GM12878 (cell line): ENCODE data around the gene TAOK2. TPM values are rescaled to one million over a fixed set of nuclear protein-coding genes. Genes with fewer than 3 reads are reported as not detected.

Experiments used
- ATF2 ChIP-seq: IDR thresholded peaks from 2 replicates; pipeline ENCODE4 v1.6.1; 2012; ENCODE audit warnings: low read length, inconsistent platforms
- CEBPB ChIP-seq, 2 experiments: fragments of 150-350 bp in 1 of 2; IDR thresholded peaks; 2 replicates each; pipeline ENCODE4 v1.6.1; 2012 to 2014; ENCODE audit warnings: low read depth in 2 of 2, low read length in 2 of 2, borderline replicate concordance in 1 of 2, inconsistent platforms in 1 of 2
- CEBPZ ChIP-seq: fragments of 150-350 bp; IDR thresholded peaks from 2 replicates; pipeline ENCODE4 v1.6.1; 2016; ENCODE audit warnings: low read depth, low read length
- CREM ChIP-seq: IDR thresholded peaks from 2 replicates; pipeline ENCODE4 v1.6.1; 2014; ENCODE audit warnings: antibody characterized with exemption, low read depth
- E2F8 ChIP-seq: fragments of 450-650 bp; IDR thresholded peaks from 2 replicates; pipeline ENCODE4 v1.6.1; 2018; ENCODE audit warnings: mild to moderate bottlenecking, low read depth, moderate library complexity; ENCODE audit not compliant: partially characterized antibody
- MXI1 ChIP-seq: fragments of 150-350 bp; IDR thresholded peaks from 2 replicates; pipeline ENCODE4 v1.6.1; 2011; ENCODE audit warnings: low read depth, mild to moderate bottlenecking, inconsistent platforms, low read length, improper control_type of control experiment
- RAD21 ChIP-seq: IDR thresholded peaks from 2 replicates; pipeline ENCODE4 v1.6.1; 2011; ENCODE audit warnings: mild to moderate bottlenecking, low read depth, low read length, moderate library complexity; ENCODE audit not compliant: insufficient read depth
- RELA ChIP-seq: fragments of 450-650 bp; IDR thresholded peaks from 2 replicates; pipeline ENCODE4 v1.8.0; 2014; ENCODE audit warnings: borderline replicate concordance; ENCODE audit not compliant: partially characterized antibody
- RUNX3 ChIP-seq: IDR thresholded peaks from 2 replicates; pipeline ENCODE4 v1.6.1; 2012; ENCODE audit warnings: low read length, inconsistent platforms
- SKIL ChIP-seq: fragments of 450-650 bp; IDR thresholded peaks from 2 replicates; pipeline ENCODE4 v1.6.1; 2017; ENCODE audit warnings: mild to moderate bottlenecking, low read depth, inconsistent platforms; ENCODE audit not compliant: poor library complexity, severe bottlenecking
- STAT3 ChIP-seq: IDR thresholded peaks from 2 replicates; pipeline ENCODE4 v1.6.1; 2011; ENCODE audit warnings: low read depth, low read length, improper control_type of control experiment
- ZBTB4 ChIP-seq: fragments of 450-650 bp; formaldehyde crosslinking; IDR thresholded peaks from 2 replicates; pipeline ENCODE4 v1.4.0; 2022; ENCODE audit warnings: mild to moderate bottlenecking, moderate library complexity
- ZNF207 ChIP-seq: fragments of 450-650 bp; IDR thresholded peaks from 2 replicates; pipeline ENCODE4 v1.6.1; 2014; ENCODE audit warnings: antibody characterized with exemption, mild to moderate bottlenecking, borderline replicate concordance
- ZNF217 ChIP-seq: fragments of 450-650 bp; IDR thresholded peaks from 2 replicates; pipeline ENCODE4 v1.6.1; 2017; ENCODE audit warnings: antibody characterized with exemption, mild to moderate bottlenecking
- ZZZ3 ChIP-seq: IDR thresholded peaks from 2 replicates; pipeline ENCODE4 v1.6.1; 2011; ENCODE audit warnings: low read depth; ENCODE audit not compliant: control insufficient read depth, insufficient read length
- polyA plus RNA-seq, 11 experiments: library from polyadenylated mRNA; depleted of rRNA in 4 of 11; unstranded in 6 of 11; stranded (reverse) in 5 of 11; fragments of >200 nt; fragmentation: Nextera tagmentation in 4 of 11; fragmentation: Illumina TruSeq in 1 of 11; extraction: Ambion mirVana in 4 of 11; extraction: Trizol in 1 of 11; gene quantifications; 1 replicate in 1 of 11; 2 replicates in 10 of 11; pipeline versions ENCODE4 v1.2.1 to v1.2.3, GENCODE V29; 2011 to 2016; ENCODE audit warnings: inconsistent platforms in 2 of 11, missing spikeins in 2 of 11, low read depth in 1 of 11
- total RNA-seq, 4 experiments: library from RNA; depleted of rRNA in 3 of 4; stranded (reverse); fragments of >200 nt in 3 of 4; fragmentation: Illumina TruSeq in 1 of 4; extraction: Trizol in 1 of 4; gene quantifications; 2 replicates each; pipeline versions ENCODE4 v1.2.1 to v1.2.3, GENCODE V29; 2013 to 2021

Gene TAOK2
- total and polyA plus RNA-seq, 10 of the 15 experiments (the other 5 are each of a cell fraction or from before 2014, with no cell fraction given) = 0.14 to 40.2 (median 11.6) TPM

GRCh38 chr16:29925781-29926710 is 47.6 kb upstream of the TAOK2 start, which contains the start of gene KCTD13 (continued):
- no peak for TF ChIP-seq ATF2
- no peak for TF ChIP-seq RELA
- TF ChIP-seq ZNF217 = no peak
- no peak for TF ChIP-seq CEBPZ
- TF ChIP-seq RAD21 = no peak
- TF ChIP-seq ZNF207 = no peak
- TF ChIP-seq ZBTB4 (CRISPR knock-in tag) = no peak
- TF ChIP-seq SKIL = no peak
- TF ChIP-seq E2F8 = no peak
- no peak for TF ChIP-seq CEBPB (IDR thresholded peaks at IDR 0.05; ENCODE audit: borderline replicate concordance in 1 of 2, low read depth in 2 of 2, low read length in 2 of 2)
- TF ChIP-seq RUNX3 = peak; percentile 51
- TF ChIP-seq ZZZ3 = no peak
- TF ChIP-seq STAT3 = no peak
- 0 out of 2 replicates have a peak, but pooled peaks have one; percentile 27 for TF ChIP-seq CREM
- TF ChIP-seq MXI1 = no peak; the same call in 1 of the 2 replicates
